HepG2 (cell line): ENCODE data around the gene TPRG1L. TPM values are rescaled to one million over a fixed set of nuclear protein-coding genes. Genes with fewer than 3 reads are reported as not detected.

Experiments used
- ATAC-seq: fragments of 200-7000 bp; cut with Tn5 transposase; 3 replicates; pipeline ENCODE4 v1.9.1; 2020; ENCODE audit warnings: mild to moderate bottlenecking, moderate library complexity
- BruUV-seq: library from RNA; stranded (reverse); fragments of 400-500 nt; replicated peaks from 2 replicates; lab custom pipeline; 2021; lab: Mats Ljungman, UMichigan
- CTCF ChIA-PET: fragments of 300-600 bp; formaldehyde crosslinking; extraction: SDS; loops from one replicate; lab custom pipeline; 2021; ENCODE audit warnings: low total read pairs, inconsistent platforms, low intra/inter-chr PET ratio; lab: Yijun Ruan, JAX
- POLR2A ChIA-PET: fragments of 350-600 bp; sonication (Branson Sonifier 250); formaldehyde crosslinking; loops from one replicate; lab custom pipeline; 2020; ENCODE audit warnings: antibody characterized with exemption, inconsistent platforms; lab: Yijun Ruan, JAX
- DNase-seq: peaks from one replicate; pipeline ENCODE4 v3.0.0-alpha.2; 2015; ENCODE audit warnings: low spot score
- FAIRE-seq: peaks from 3 replicates; lab custom pipeline; 2011; peaks lifted over from hg19 to GRCh38; lab: Jason Lieb, UNC
- H2AFZ ChIP-seq: one replicate; pipeline ENCODE4 v1.6.1; 2011; ENCODE audit warnings: low read length, inconsistent platforms
- H3K27ac ChIP-seq: fragments of 300-600 bp; 3 replicates; pipeline ENCODE4 v1.8.0; 2011; ENCODE audit warnings: mixed run types, mild to moderate bottlenecking, mixed read lengths, low read length, inconsistent platforms; ENCODE audit not compliant: insufficient read depth; ENCODE audit errors: extremely low read length
- H3K27me3 ChIP-seq, 2 experiments: fragments of 200-600 bp in 1 of 2; 2 replicates in 1 of 2; 3 replicates in 1 of 2; pipeline versions ENCODE4 v1.6.0 to v1.8.0; 2011; ENCODE audit warnings: low read length in 2 of 2, mild to moderate bottlenecking in 2 of 2, moderate library complexity in 2 of 2, inconsistent platforms in 1 of 2; ENCODE audit not compliant: insufficient read depth in 2 of 2, control insufficient read depth in 1 of 2
- H3K36me3 ChIP-seq, 2 experiments: fragments of 200-600 bp in 1 of 2; replicated peaks in 1 of 2; 2 replicates in 1 of 2; 3 replicates in 1 of 2; pipeline versions ENCODE4 v1.5.1 to v1.8.0; 2011; ENCODE audit warnings: low read length in 2 of 2, inconsistent platforms in 1 of 2; ENCODE audit not compliant: insufficient read depth in 2 of 2, control insufficient read depth in 1 of 2
- H3K4me1 ChIP-seq: 2 replicates; pipeline ENCODE4 v1.5.1; 2012; ENCODE audit warnings: low read length, inconsistent platforms; ENCODE audit not compliant: insufficient read depth
- H3K4me2 ChIP-seq: 2 replicates; pipeline ENCODE4 v1.6.0; 2011; ENCODE audit warnings: low read depth, low read length, inconsistent platforms
- H3K4me3 ChIP-seq, 3 experiments: fragments of 200-600 bp in 1 of 3; sonication (generic), shearing (Covaris generic) in 1 of 3; replicated peaks in 1 of 3; 2 replicates each; pipeline ENCODE4 v1.5.1; 2011 to 2016; ENCODE audit warnings: low read length in 3 of 3, inconsistent platforms in 2 of 3, low read depth in 2 of 3, mild to moderate bottlenecking in 2 of 3, control low read depth in 1 of 3, mixed read lengths in 1 of 3; ENCODE audit not compliant: insufficient read depth in 1 of 3
- H3K79me2 ChIP-seq: one replicate; pipeline ENCODE4 v1.6.1; 2011; ENCODE audit warnings: low read length, inconsistent platforms; ENCODE audit not compliant: insufficient read depth
- H3K9ac ChIP-seq: 2 replicates; pipeline ENCODE4 v1.6.0; 2011; ENCODE audit warnings: mild to moderate bottlenecking, low read depth, low read length, inconsistent platforms; ENCODE audit not compliant: insufficient read depth
- H3K9me3 ChIP-seq: 2 replicates; pipeline ENCODE4 v1.5.1; 2012; ENCODE audit warnings: mild to moderate bottlenecking, low read length
- H4K20me1 ChIP-seq: 2 replicates; pipeline ENCODE4 v1.6.0; 2011; ENCODE audit warnings: inconsistent platforms, mild to moderate bottlenecking, low read length, moderate library complexity; ENCODE audit not compliant: insufficient read depth
- ARNTL ChIP-seq: sonication (generic); formaldehyde crosslinking; IDR thresholded peaks from 2 replicates; pipeline ENCODE4 v1.4.0; 2020; ENCODE audit warnings: mild to moderate bottlenecking, missing genetic modification reagents
- BHLHE40 ChIP-seq: IDR thresholded peaks from 2 replicates; pipeline ENCODE4 v1.6.1; 2011; ENCODE audit warnings: low read length, improper control_type of control experiment
- EP300 ChIP-seq, 3 experiments: sonication (generic) in 1 of 3; formaldehyde crosslinking in 1 of 3; IDR thresholded peaks; 2 replicates each; pipeline versions ENCODE4 v1.5.1 to v1.6.1; 2011 to 2020; ENCODE audit warnings: low read depth in 2 of 3, low read length in 2 of 3, borderline replicate concordance in 1 of 3, improper control_type of control experiment in 1 of 3, mild to moderate bottlenecking in 1 of 3, missing genetic modification reagents in 1 of 3, moderate library complexity in 1 of 3
- HIC2 ChIP-seq: sonication (generic); formaldehyde crosslinking; IDR thresholded peaks from 2 replicates; pipeline ENCODE4 v1.9.0; 2022; ENCODE audit warnings: low read depth, missing genetic modification reagents
- JUND ChIP-seq: sonication (generic); formaldehyde crosslinking; IDR thresholded peaks from 2 replicates; pipeline ENCODE4 v1.8.0; 2022; ENCODE audit warnings: mild to moderate bottlenecking, missing genetic modification reagents
- MTF1 ChIP-seq: sonication (generic); formaldehyde crosslinking; IDR thresholded peaks from 2 replicates; pipeline ENCODE4 v1.5.0; 2020; ENCODE audit warnings: missing genetic modification reagents
- PHB2 ChIP-seq: fragments of 450-650 bp; IDR thresholded peaks from 2 replicates; pipeline ENCODE4 v1.6.1; 2018; ENCODE audit not compliant: partially characterized antibody
- RCOR2 ChIP-seq: IDR thresholded peaks from 2 replicates; pipeline ENCODE4 v1.6.1; 2016; ENCODE audit warnings: missing biosample characterization, missing genetic modification reagents
- REST ChIP-seq, 2 experiments: IDR thresholded peaks; 2 replicates each; pipeline ENCODE4 v1.6.1; 2011 to 2012; ENCODE audit warnings: low read length in 2 of 2, borderline replicate concordance in 1 of 2, low read depth in 1 of 2, mild to moderate bottlenecking in 1 of 2, moderate library complexity in 1 of 2
- RORA ChIP-seq: sonication (generic); formaldehyde crosslinking; IDR thresholded peaks from 2 replicates; pipeline ENCODE4 v1.5.0; 2020; ENCODE audit warnings: mild to moderate bottlenecking, missing genetic modification reagents, moderate library complexity
- SCMH1 ChIP-seq: sonication (generic); formaldehyde crosslinking; IDR thresholded peaks from 2 replicates; pipeline ENCODE4 v1.9.0; 2021; ENCODE audit warnings: missing genetic modification reagents, mild to moderate bottlenecking, borderline replicate concordance
- YEATS4 ChIP-seq: sonication (generic); formaldehyde crosslinking; IDR thresholded peaks from 2 replicates; pipeline ENCODE4 v1.4.0; 2020; ENCODE audit warnings: missing genetic modification reagents, borderline replicate concordance
- ZNF337 ChIP-seq: sonication (generic); formaldehyde crosslinking; IDR thresholded peaks from 2 replicates; pipeline ENCODE4 v1.5.1; 2020; ENCODE audit warnings: missing genetic modification reagents, low read depth, mild to moderate bottlenecking, borderline replicate concordance
- ZNF547 ChIP-seq: sonication (generic); formaldehyde crosslinking; IDR thresholded peaks from 2 replicates; pipeline ENCODE4 v1.5.1; 2020; ENCODE audit warnings: mild to moderate bottlenecking, missing genetic modification reagents
- ZNF580 ChIP-seq: IDR thresholded peaks from 2 replicates; pipeline ENCODE4 v1.6.1; 2016; ENCODE audit warnings: low read depth, borderline replicate concordance
- ZNF740 ChIP-seq: sonication (generic); formaldehyde crosslinking; IDR thresholded peaks from 2 replicates; pipeline ENCODE4 v1.4.0; 2020; ENCODE audit warnings: missing genetic modification reagents
- WGBS: methylation state at CpG from one replicate; pipeline ENCODE4 v1.1.6; 2017; ENCODE audit warnings: low lambda C conversion rate; 5-methylcytosine and 5-hydroxymethylcytosine counted together
- in situ Hi-C: cut with HindIII; loops from 2 replicates; pipeline ENCODE4 v1.10.0; 2017; ENCODE audit warnings: low pct_unique_long_range_greater_than_20kb; ENCODE audit not compliant: extremely low pct_ligation_motif_present
- intact Hi-C: fragments of 100-400 bp; cut with micrococcal nuclease; formaldehyde crosslinking; loops from one replicate; pipeline ENCODE4 v1.10.0; 2022; ENCODE audit not compliant: unreplicated experiment
- polyA plus RNA-seq, 8 experiments: library from polyadenylated mRNA; depleted of rRNA in 3 of 8; stranded (reverse) in 7 of 8; unstranded in 1 of 8; fragments of >200 nt; fragmentation: Illumina TruSeq in 4 of 8; extraction: Trizol in 4 of 8; gene quantifications; 2 replicates each; pipeline versions ENCODE4 v1.2.1 to v1.2.3, GENCODE V29; 2011 to 2016; ENCODE audit warnings: low read depth in 4 of 8, missing spikeins in 1 of 8, mixed read lengths in 1 of 8; ENCODE audit not compliant: insufficient read depth in 1 of 8
- total RNA-seq, 5 experiments: library from RNA; depleted of rRNA; stranded (reverse); fragments of >200 nt; fragmentation: Illumina TruSeq; extraction: Trizol; gene quantifications; 2 replicates each; pipeline ENCODE4 v1.2.3, GENCODE V29; 2016; ENCODE audit warnings: low read depth in 1 of 5

TPRG1L gene
- total and polyA plus RNA-seq, 2 of the 13 experiments (the other 11 are each of a cell fraction or from before 2014, with no cell fraction given) = 21.3 to 37.4 TPM

- CTCF ChIA-PET = no interaction called here
- BruUV-seq = no TSS peak
- intact Hi-C loops (no loop called here), in situ Hi-C loops (no loop called here)
- no peaks in the 10 kb centered on the region for H3K4me1 ChIP-seq
- POLR2A ChIA-PET = no interaction called here
- DNase-seq (no peak), FAIRE-seq (no peak), ATAC-seq (no peak)
- WGBS = 95% methylated on average over 14 of the region's 14 CpGs
- H3K9me3 ChIP-seq = no peaks in the 10 kb centered on the region
- H3K27me3 ChIP-seq = no peaks in the 10 kb centered on the region
- peaks cover 17 to 54% of the 10 kb centered on the region in 2 experiments; a peak in 4 of 5 replicates for H3K36me3 ChIP-seq
- no peaks in the 10 kb centered on the region for H3K79me2 ChIP-seq
- no peak overlapping the region for H3K4me2 ChIP-seq
- H3K9ac ChIP-seq = no peak overlapping the region
- H3K4me3 ChIP-seq = no peak overlapping the region
- H4K20me1 ChIP-seq = no peaks in the 10 kb centered on the region
- no peak overlapping the region for H2AFZ ChIP-seq
- no peak overlapping the region for H3K27ac ChIP-seq
- TF ChIP-seq PHB2 (no peak), RORA (CRISPR knock-in tag) (no peak), JUND (CRISPR knock-in tag) (no peak), ARNTL (CRISPR knock-in tag) (no peak), MTF1 (CRISPR knock-in tag) (no peak), ZNF547 (CRISPR knock-in tag) (no peak), EP300 (IDR thresholded peaks at IDR 0.05; ENCODE audit: low read depth in 2 of 2, low read length in 2 of 2) (no peak), EP300 (CRISPR knock-in tag; IDR thresholded peaks at IDR 0.05; ENCODE audit: borderline replicate concordance) (no peak), ZNF740 (CRISPR knock-in tag) (no peak), YEATS4 (no peak), HIC2 (CRISPR knock-in tag) (no peak), BHLHE40 (no peak), ZNF337 (CRISPR knock-in tag) (no peak), RCOR2 (CRISPR knock-in tag) (no peak), SCMH1 (CRISPR knock-in tag) (no peak), ZNF580 (no peak), REST (IDR thresholded peaks at IDR 0.05; ENCODE audit: borderline replicate concordance in 1 of 2, low read depth in 1 of 2, low read length in 2 of 2) (no peak)
These were observed 11.3 kb downstream of the TPRG1L start for GRCh38 chr1:3636080-3636479.
